HEK293 (cell line): Measurements from ENCODE around the gene KCNJ8.

ENCODE experiments used
- CTCF ChIA-PET: fragments of 350-600 bp; formaldehyde crosslinking; extraction: SDS; loops from one replicate; lab custom pipeline; 2021; ENCODE audit warnings: antibody characterized with exemption; lab: Yijun Ruan, JAX
- POLR2A ChIA-PET: fragments of 300-600 bp; formaldehyde crosslinking; extraction: SDS; loops from one replicate; lab custom pipeline; 2020; ENCODE audit warnings: antibody characterized with exemption, inconsistent platforms; lab: Yijun Ruan, JAX
- H3K27ac ChIP-seq: fragments of 200-500 bp; sonication (Bioruptor generic); 2 replicates; pipeline ENCODE4 v1.5.1; 2014; ENCODE audit warnings: low read depth, low read length, control low read depth, inconsistent platforms; ENCODE audit errors: extremely low read depth
- H3K36me3 ChIP-seq, 2 experiments: fragments of 200-500 bp in 1 of 2; sonication (Bioruptor generic) in 1 of 2; 1 replicate in 1 of 2; 2 replicates in 1 of 2; pipeline ENCODE4 v1.5.1; 2014 to 2017; ENCODE audit warnings: inconsistent platforms in 2 of 2, low read length in 2 of 2; ENCODE audit not compliant: control insufficient read depth in 2 of 2, insufficient read depth in 1 of 2
- H3K4me1 ChIP-seq: fragments of 200-500 bp; sonication (Bioruptor generic); 2 replicates; pipeline ENCODE4 v1.5.1; 2014; ENCODE audit warnings: mild to moderate bottlenecking, low read length, inconsistent platforms; ENCODE audit not compliant: control insufficient read depth, insufficient read depth
- H3K4me3 ChIP-seq: 2 replicates; pipeline ENCODE4 v1.5.1; 2011; ENCODE audit warnings: low read depth, mild to moderate bottlenecking, control low read depth, low read length, moderate library complexity
- H3K9me3 ChIP-seq: fragments of 200-500 bp; sonication (Bioruptor generic); 2 replicates; pipeline ENCODE4 v1.5.1; 2014; ENCODE audit warnings: low read depth, low read length, inconsistent platforms; ENCODE audit not compliant: control insufficient read depth, insufficient read depth
- FEZF1 ChIP-seq: fragments of 450-650 bp; formaldehyde crosslinking; IDR thresholded peaks from 2 replicates; pipeline ENCODE4 v1.5.1; 2016; ENCODE audit warnings: missing biosample characterization, missing genetic modification characterization
- GLI4 ChIP-seq: fragments of 450-650 bp; formaldehyde crosslinking; IDR thresholded peaks from 2 replicates; pipeline ENCODE4 v1.5.1; 2016; ENCODE audit warnings: missing biosample characterization, missing genetic modification characterization
- WT1 ChIP-seq: fragments of 450-650 bp; formaldehyde crosslinking; IDR thresholded peaks from 2 replicates; pipeline ENCODE4 v1.5.1; 2016; ENCODE audit warnings: missing biosample characterization, missing genetic modification characterization
- YY2 ChIP-seq: fragments of 450-650 bp; formaldehyde crosslinking; IDR thresholded peaks from 2 replicates; pipeline ENCODE4 v1.5.1; 2016; ENCODE audit warnings: missing biosample characterization, missing genetic modification characterization
- ZNF10 ChIP-seq: fragments of 450-650 bp; formaldehyde crosslinking; IDR thresholded peaks from 2 replicates; pipeline ENCODE4 v1.5.1; 2017; ENCODE audit warnings: missing biosample characterization, missing genetic modification characterization
- ZNF202 ChIP-seq: fragments of 450-650 bp; formaldehyde crosslinking; IDR thresholded peaks from 2 replicates; pipeline ENCODE4 v1.5.1; 2016; ENCODE audit warnings: missing biosample characterization, missing genetic modification characterization, borderline replicate concordance
- ZNF221 ChIP-seq: fragments of 450-650 bp; formaldehyde crosslinking; IDR thresholded peaks from 2 replicates; pipeline ENCODE4 v1.5.1; 2017; ENCODE audit warnings: missing biosample characterization, missing genetic modification characterization, borderline replicate concordance
- ZNF248 ChIP-seq: fragments of 450-650 bp; formaldehyde crosslinking; IDR thresholded peaks from 2 replicates; pipeline ENCODE4 v1.5.1; 2017; ENCODE audit warnings: missing biosample characterization, missing genetic modification characterization
- ZNF292 ChIP-seq: fragments of 450-650 bp; formaldehyde crosslinking; IDR thresholded peaks from 2 replicates; pipeline ENCODE4 v1.5.1; 2016; ENCODE audit warnings: low read depth, missing biosample characterization, missing genetic modification characterization, borderline replicate concordance
- ZNF311 ChIP-seq: fragments of 450-650 bp; formaldehyde crosslinking; IDR thresholded peaks from 2 replicates; pipeline ENCODE4 v1.5.1; 2017; ENCODE audit warnings: missing biosample characterization, missing genetic modification characterization, borderline replicate concordance
- ZNF341 ChIP-seq: fragments of 450-650 bp; formaldehyde crosslinking; IDR thresholded peaks from 2 replicates; pipeline ENCODE4; 2016; ENCODE audit warnings: low read depth, missing biosample characterization, missing genetic modification characterization
- ZNF354C ChIP-seq: fragments of 450-650 bp; formaldehyde crosslinking; IDR thresholded peaks from 2 replicates; pipeline ENCODE4 v1.5.1; 2016; ENCODE audit warnings: missing biosample characterization, missing genetic modification characterization, low read depth, borderline replicate concordance
- ZNF366 ChIP-seq: fragments of 450-650 bp; formaldehyde crosslinking; conservative IDR thresholded peaks from 2 replicates; pipeline ENCODE4 v1.5.1; 2016; ENCODE audit warnings: missing biosample characterization, missing genetic modification characterization
- ZNF529 ChIP-seq: fragments of 450-650 bp; formaldehyde crosslinking; IDR thresholded peaks from 2 replicates; pipeline ENCODE4 v1.5.1; 2017; ENCODE audit warnings: missing genetic modification characterization, missing biosample characterization; ENCODE audit not compliant: insufficient replicate concordance
- ZNF530 ChIP-seq: fragments of 450-650 bp; formaldehyde crosslinking; IDR thresholded peaks from 2 replicates; pipeline ENCODE4 v1.5.1; 2016; ENCODE audit warnings: low read depth, missing biosample characterization, missing genetic modification characterization
- ZNF558 ChIP-seq: fragments of 450-650 bp; formaldehyde crosslinking; IDR thresholded peaks from 2 replicates; pipeline ENCODE4 v1.5.1; 2016; ENCODE audit warnings: missing biosample characterization, missing genetic modification characterization
- ZNF830 ChIP-seq: fragments of 450-650 bp; IDR thresholded peaks from 2 replicates; pipeline ENCODE4 v1.5.0; 2018; ENCODE audit warnings: missing biosample characterization, missing genetic modification characterization, low read depth, mild to moderate bottlenecking, moderate library complexity
- ZSCAN16 ChIP-seq: fragments of 450-650 bp; formaldehyde crosslinking; IDR thresholded peaks from 2 replicates; pipeline ENCODE4 v1.5.1; 2016; ENCODE audit warnings: missing biosample characterization, missing genetic modification characterization
- ZSCAN23 ChIP-seq: fragments of 450-650 bp; formaldehyde crosslinking; IDR thresholded peaks from 2 replicates; pipeline ENCODE4 v1.5.1; 2016; ENCODE audit warnings: missing biosample characterization, missing genetic modification characterization
- TF ChIP-seq, protein P1 (sequence below): fragments of 450-650 bp; formaldehyde crosslinking; conservative IDR thresholded peaks from 2 replicates; pipeline ENCODE4 v1.5.1; 2016; ENCODE audit warnings: low read depth, missing biosample characterization, missing genetic modification characterization
- TF ChIP-seq, protein P2 (sequence below): fragments of 450-650 bp; formaldehyde crosslinking; IDR thresholded peaks from 2 replicates; pipeline ENCODE4 v1.5.1; 2016; ENCODE audit warnings: missing biosample characterization, missing genetic modification characterization, borderline replicate concordance
- TF ChIP-seq, protein P3 (sequence below): fragments of 450-650 bp; formaldehyde crosslinking; IDR thresholded peaks from 2 replicates; pipeline ENCODE4 v1.5.1; 2016; ENCODE audit warnings: missing biosample characterization, missing genetic modification characterization

KCNJ8 gene

DNA sequence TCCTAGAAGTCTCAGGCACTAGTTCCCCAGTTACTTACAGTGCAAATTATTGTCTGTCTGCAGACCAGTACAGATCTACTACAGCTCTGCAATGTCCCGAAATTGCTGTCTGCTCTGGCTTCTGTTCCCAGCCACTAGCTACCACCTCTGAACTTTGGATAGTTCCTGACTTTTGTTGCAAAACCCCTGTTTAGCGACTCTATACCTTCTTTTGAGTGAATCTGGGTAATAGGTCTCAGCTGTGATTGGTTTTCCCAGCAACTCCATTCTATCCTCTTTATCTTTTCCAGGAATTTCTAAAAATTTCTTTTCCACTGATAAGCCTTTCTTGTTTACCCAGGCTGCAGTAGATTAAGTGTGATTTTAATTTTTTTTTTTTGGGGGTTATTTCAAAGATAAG lies 16.8 kb downstream of the KCNJ8 start:
- Histone ChIP-seq H3K36me3 (no peaks in the 10 kb centered on the region), H3K27ac (no peak overlapping the region), H3K4me1 (no peaks in the 10 kb centered on the region), H3K4me3 (no peak overlapping the region), H3K9me3 (no peaks in the 10 kb centered on the region)
- no peak for TF ChIP-seq ZNF202 (tag by site-specific recombination)
- TF ChIP-seq ZNF292 (tag by site-specific recombination): no peak
- no peak for TF ChIP-seq YY2 (tag by site-specific recombination)
- no peak for TF ChIP-seq ZNF558 (tag by site-specific recombination)
- TF ChIP-seq, protein P1, sequence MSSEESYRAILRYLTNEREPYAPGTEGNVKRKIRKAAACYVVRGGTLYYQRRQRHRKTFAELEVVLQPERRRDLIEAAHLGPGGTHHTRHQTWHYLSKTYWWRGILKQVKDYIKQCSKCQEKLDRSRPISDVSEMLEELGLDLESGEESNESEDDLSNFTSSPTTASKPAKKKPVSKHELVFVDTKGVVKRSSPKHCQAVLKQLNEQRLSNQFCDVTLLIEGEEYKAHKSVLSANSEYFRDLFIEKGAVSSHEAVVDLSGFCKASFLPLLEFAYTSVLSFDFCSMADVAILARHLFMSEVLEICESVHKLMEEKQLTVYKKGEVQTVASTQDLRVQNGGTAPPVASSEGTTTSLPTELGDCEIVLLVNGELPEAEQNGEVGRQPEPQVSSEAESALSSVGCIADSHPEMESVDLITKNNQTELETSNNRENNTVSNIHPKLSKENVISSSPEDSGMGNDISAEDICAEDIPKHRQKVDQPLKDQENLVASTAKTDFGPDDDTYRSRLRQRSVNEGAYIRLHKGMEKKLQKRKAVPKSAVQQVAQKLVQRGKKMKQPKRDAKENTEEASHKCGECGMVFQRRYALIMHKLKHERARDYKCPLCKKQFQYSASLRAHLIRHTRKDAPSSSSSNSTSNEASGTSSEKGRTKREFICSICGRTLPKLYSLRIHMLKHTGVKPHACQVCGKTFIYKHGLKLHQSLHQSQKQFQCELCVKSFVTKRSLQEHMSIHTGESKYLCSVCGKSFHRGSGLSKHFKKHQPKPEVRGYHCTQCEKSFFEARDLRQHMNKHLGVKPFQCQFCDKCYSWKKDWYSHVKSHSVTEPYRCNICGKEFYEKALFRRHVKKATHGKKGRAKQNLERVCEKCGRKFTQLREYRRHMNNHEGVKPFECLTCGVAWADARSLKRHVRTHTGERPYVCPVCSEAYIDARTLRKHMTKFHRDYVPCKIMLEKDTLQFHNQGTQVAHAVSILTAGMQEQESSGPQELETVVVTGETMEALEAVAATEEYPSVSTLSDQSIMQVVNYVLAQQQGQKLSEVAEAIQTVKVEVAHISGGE (tag by site-specific recombination): no peak
- TF ChIP-seq, protein P2, sequence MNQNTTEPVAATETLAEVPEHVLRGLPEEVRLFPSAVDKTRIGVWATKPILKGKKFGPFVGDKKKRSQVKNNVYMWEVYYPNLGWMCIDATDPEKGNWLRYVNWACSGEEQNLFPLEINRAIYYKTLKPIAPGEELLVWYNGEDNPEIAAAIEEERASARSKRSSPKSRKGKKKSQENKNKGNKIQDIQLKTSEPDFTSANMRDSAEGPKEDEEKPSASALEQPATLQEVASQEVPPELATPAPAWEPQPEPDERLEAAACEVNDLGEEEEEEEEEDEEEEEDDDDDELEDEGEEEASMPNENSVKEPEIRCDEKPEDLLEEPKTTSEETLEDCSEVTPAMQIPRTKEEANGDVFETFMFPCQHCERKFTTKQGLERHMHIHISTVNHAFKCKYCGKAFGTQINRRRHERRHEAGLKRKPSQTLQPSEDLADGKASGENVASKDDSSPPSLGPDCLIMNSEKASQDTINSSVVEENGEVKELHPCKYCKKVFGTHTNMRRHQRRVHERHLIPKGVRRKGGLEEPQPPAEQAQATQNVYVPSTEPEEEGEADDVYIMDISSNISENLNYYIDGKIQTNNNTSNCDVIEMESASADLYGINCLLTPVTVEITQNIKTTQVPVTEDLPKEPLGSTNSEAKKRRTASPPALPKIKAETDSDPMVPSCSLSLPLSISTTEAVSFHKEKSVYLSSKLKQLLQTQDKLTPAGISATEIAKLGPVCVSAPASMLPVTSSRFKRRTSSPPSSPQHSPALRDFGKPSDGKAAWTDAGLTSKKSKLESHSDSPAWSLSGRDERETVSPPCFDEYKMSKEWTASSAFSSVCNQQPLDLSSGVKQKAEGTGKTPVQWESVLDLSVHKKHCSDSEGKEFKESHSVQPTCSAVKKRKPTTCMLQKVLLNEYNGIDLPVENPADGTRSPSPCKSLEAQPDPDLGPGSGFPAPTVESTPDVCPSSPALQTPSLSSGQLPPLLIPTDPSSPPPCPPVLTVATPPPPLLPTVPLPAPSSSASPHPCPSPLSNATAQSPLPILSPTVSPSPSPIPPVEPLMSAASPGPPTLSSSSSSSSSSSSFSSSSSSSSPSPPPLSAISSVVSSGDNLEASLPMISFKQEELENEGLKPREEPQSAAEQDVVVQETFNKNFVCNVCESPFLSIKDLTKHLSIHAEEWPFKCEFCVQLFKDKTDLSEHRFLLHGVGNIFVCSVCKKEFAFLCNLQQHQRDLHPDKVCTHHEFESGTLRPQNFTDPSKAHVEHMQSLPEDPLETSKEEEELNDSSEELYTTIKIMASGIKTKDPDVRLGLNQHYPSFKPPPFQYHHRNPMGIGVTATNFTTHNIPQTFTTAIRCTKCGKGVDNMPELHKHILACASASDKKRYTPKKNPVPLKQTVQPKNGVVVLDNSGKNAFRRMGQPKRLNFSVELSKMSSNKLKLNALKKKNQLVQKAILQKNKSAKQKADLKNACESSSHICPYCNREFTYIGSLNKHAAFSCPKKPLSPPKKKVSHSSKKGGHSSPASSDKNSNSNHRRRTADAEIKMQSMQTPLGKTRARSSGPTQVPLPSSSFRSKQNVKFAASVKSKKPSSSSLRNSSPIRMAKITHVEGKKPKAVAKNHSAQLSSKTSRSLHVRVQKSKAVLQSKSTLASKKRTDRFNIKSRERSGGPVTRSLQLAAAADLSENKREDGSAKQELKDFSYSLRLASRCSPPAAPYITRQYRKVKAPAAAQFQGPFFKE: no peak
- TF ChIP-seq ZNF529 (tag by site-specific recombination): no peak
- TF ChIP-seq ZNF530: no peak
- ChIA-PET POLR2A (no interaction called here), CTCF (no interaction called here)

DNA sequence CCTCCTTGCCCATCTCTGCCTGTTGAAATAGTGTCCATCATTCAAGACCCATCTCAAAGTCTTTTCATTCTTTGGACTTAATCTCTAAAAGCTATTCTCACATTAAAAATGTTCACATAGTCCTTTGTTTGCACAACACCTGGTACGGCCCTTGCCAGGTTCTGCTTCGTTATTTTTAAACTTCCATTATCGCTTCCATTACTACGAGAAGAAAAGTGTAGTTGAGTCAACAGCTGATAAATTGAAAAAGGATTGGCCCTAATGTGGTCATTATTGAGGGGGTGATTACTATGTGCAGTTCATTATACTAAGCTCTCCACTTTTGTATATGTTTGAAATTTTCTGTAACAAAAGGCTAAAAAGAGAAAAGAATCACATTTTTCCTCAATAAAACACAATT lies 17.8 kb downstream of the KCNJ8 start:
- ChIA-PET POLR2A (interaction anchor here (0.6 kb wide), 1 partner anchor 10 kb away, joined by 7 read pairs; no protein-coding TSS in a partner anchor), CTCF (interaction anchor here (0.7 kb wide), 1 partner anchor 63 kb away, joined by 3 read pairs; no protein-coding TSS in a partner anchor)
- Histone ChIP-seq H3K36me3 (no peaks in the 10 kb centered on the region), H3K9me3 (no peaks in the 10 kb centered on the region), H3K4me3 (no peak overlapping the region), H3K27ac (no peak overlapping the region), H3K4me1 (peaks cover 7% of the 10 kb centered on the region)
- no peak for TF ChIP-seq ZNF366
- no peak for TF ChIP-seq ZNF10 (tag by site-specific recombination)
- TF ChIP-seq FEZF1 (tag by site-specific recombination): no peak
- no peak for TF ChIP-seq ZSCAN16 (tag by site-specific recombination)
- no peak for TF ChIP-seq GLI4 (tag by site-specific recombination)
- no peak for TF ChIP-seq ZNF830 (tag by site-specific recombination)
- TF ChIP-seq, protein P3, sequence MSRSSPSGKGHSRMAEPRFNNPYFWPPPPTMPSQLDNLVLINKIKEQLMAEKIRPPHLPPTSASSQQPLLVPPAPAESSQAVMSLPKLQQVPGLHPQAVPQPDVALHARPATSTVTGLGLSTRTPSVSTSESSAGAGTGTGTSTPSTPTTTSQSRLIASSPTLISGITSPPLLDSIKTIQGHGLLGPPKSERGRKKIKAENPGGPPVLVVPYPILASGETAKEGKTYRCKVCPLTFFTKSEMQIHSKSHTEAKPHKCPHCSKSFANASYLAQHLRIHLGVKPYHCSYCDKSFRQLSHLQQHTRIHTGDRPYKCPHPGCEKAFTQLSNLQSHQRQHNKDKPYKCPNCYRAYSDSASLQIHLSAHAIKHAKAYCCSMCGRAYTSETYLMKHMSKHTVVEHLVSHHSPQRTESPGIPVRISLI (tag by site-specific recombination): no peak
- TF ChIP-seq ZSCAN23 (tag by site-specific recombination): no peak
- no peak for TF ChIP-seq WT1
- no peak for TF ChIP-seq ZNF341 (tag by site-specific recombination)
- no peak for TF ChIP-seq ZNF248 (tag by site-specific recombination)
- TF ChIP-seq ZNF311 (tag by site-specific recombination): no peak
- no peak for TF ChIP-seq ZNF354C (tag by site-specific recombination)
- no peak for TF ChIP-seq ZNF221
